GM23338 (cell line): ENCODE results near the gene ARSB. TPM values are rescaled to one million over a fixed set of nuclear protein-coding genes. Genes with fewer than 3 reads are reported as not detected.

ENCODE experiments used
- ATAC-seq: fragments of 200-7000 bp; cut with Tn5 transposase; 3 replicates; pipeline ENCODE4 v1.9.1; 2020
- DNase-seq: peaks from one replicate; pipeline ENCODE4 v3.0.0-alpha.2; 2015; ENCODE audit warnings: low spot score
- H2AFZ ChIP-seq: fragments of 200-600 bp; sonication (generic); 2 replicates; pipeline ENCODE4 v1.8.0; 2016; ENCODE audit warnings: antibody characterized with exemption, mild to moderate bottlenecking, moderate library complexity
- H3F3A ChIP-seq: fragments of 200-600 bp; sonication (generic); replicated peaks from 2 replicates; pipeline ENCODE4 v1.8.0; 2017; ENCODE audit warnings: antibody characterized with exemption, mixed run types, low read depth
- H3K27ac ChIP-seq: fragments of 200-600 bp; sonication (generic); 2 replicates; pipeline ENCODE4 v1.6.1; 2016; ENCODE audit warnings: low read depth
- H3K27me3 ChIP-seq: fragments of 200-600 bp; sonication (generic); 2 replicates; pipeline ENCODE4 v1.8.0; 2016; ENCODE audit warnings: mild to moderate bottlenecking, mixed run types, moderate library complexity; ENCODE audit not compliant: insufficient read depth
- H3K36me3 ChIP-seq: fragments of 200-600 bp; sonication (generic); 2 replicates; pipeline ENCODE4 v1.8.0; 2016; ENCODE audit warnings: mild to moderate bottlenecking; ENCODE audit not compliant: insufficient read depth
- H3K4me1 ChIP-seq: fragments of 200-600 bp; sonication (generic); 2 replicates; pipeline ENCODE4 v1.8.0; 2016; ENCODE audit warnings: mild to moderate bottlenecking, moderate library complexity; ENCODE audit not compliant: insufficient read depth
- H3K4me2 ChIP-seq: fragments of 200-600 bp; sonication (generic); 2 replicates; pipeline ENCODE4 v1.7.1; 2017; ENCODE audit warnings: mixed run types
- H3K4me3 ChIP-seq: fragments of 200-600 bp; sonication (generic); 2 replicates; pipeline ENCODE4 v1.6.1; 2016; ENCODE audit warnings: mixed run types
- H3K79me2 ChIP-seq: fragments of 200-600 bp; sonication (generic); replicated peaks from 2 replicates; pipeline ENCODE4 v1.8.0; 2017; ENCODE audit warnings: mild to moderate bottlenecking; ENCODE audit not compliant: insufficient read depth
- H3K9me2 ChIP-seq: fragments of 200-600 bp; sonication (generic); 2 replicates; pipeline ENCODE4 v1.8.0; 2017; ENCODE audit not compliant: insufficient read depth
- H4K20me1 ChIP-seq: fragments of 200-600 bp; sonication (generic); replicated peaks from 2 replicates; pipeline ENCODE4 v1.8.0; 2017; ENCODE audit warnings: mild to moderate bottlenecking; ENCODE audit not compliant: insufficient read depth
- H3K27ac Mint-ChIP-seq: 2 replicates; pipeline ENCODE4 v1.8.0; 2020; ENCODE audit warnings: inconsistent platforms, mild to moderate bottlenecking, moderate library complexity, mixed read lengths
- H3K27me3 Mint-ChIP-seq: 3 replicates; pipeline ENCODE4 v1.8.0; 2022; ENCODE audit warnings: low read depth, mild to moderate bottlenecking, moderate library complexity, mixed read lengths, inconsistent platforms; ENCODE audit not compliant: insufficient read depth, poor library complexity
- H3K36me3 Mint-ChIP-seq: 3 replicates; pipeline ENCODE4 v1.8.0; 2021; ENCODE audit warnings: low read depth, mild to moderate bottlenecking, inconsistent platforms, moderate library complexity, mixed read lengths
- H3K4me1 Mint-ChIP-seq: 3 replicates; pipeline ENCODE4 v1.8.0; 2020; ENCODE audit warnings: mild to moderate bottlenecking, inconsistent platforms, mixed read lengths
- H3K4me3 Mint-ChIP-seq: 3 replicates; pipeline ENCODE4 v1.8.0; 2021; ENCODE audit warnings: moderate library complexity, mild to moderate bottlenecking, inconsistent platforms, mixed read lengths
- H3K9me3 Mint-ChIP-seq: 3 replicates; pipeline ENCODE4 v1.8.0; 2020; ENCODE audit warnings: moderate library complexity, mild to moderate bottlenecking, inconsistent platforms, mixed read lengths
- CTCF ChIP-seq, 2 experiments: fragments of 200-600 bp in 1 of 2; sonication (generic) in 1 of 2; conservative IDR thresholded peaks; 2 replicates each; pipeline versions ENCODE4 v1.5.1 to v1.6.1; 2016 to 2017; ENCODE audit warnings: antibody characterized with exemption in 2 of 2, low read depth in 2 of 2, mild to moderate bottlenecking in 2 of 2, moderate library complexity in 1 of 2
- ETS1 ChIP-seq: IDR thresholded peaks from 2 replicates; pipeline ENCODE4 v1.6.1; 2016; ENCODE audit warnings: antibody characterized with exemption
- EZH2phosphoT487 ChIP-seq: fragments of 200-600 bp; sonication (generic); IDR thresholded peaks from one replicate; pipeline ENCODE4 v1.8.1; 2018; ENCODE audit warnings: antibody characterized with exemption; ENCODE audit not compliant: unreplicated experiment
- JUNB ChIP-seq: IDR thresholded peaks from one replicate; pipeline ENCODE4 v1.6.1; 2016; ENCODE audit warnings: antibody characterized with exemption; ENCODE audit not compliant: unreplicated experiment
- NANOG ChIP-seq: IDR thresholded peaks from 2 replicates; pipeline ENCODE4 v1.6.1; 2016; ENCODE audit warnings: antibody characterized with exemption, borderline replicate concordance
- POLR2AphosphoS5 ChIP-seq: IDR thresholded peaks from 2 replicates; pipeline ENCODE4 v1.6.1; 2016; ENCODE audit warnings: antibody characterized with exemption, low read depth
- REST ChIP-seq: IDR thresholded peaks from one replicate; pipeline ENCODE4 v1.6.1; 2018; ENCODE audit warnings: antibody characterized with exemption; ENCODE audit not compliant: unreplicated experiment
- STAT1 ChIP-seq: IDR thresholded peaks from one replicate; pipeline ENCODE4 v1.6.1; 2016; ENCODE audit warnings: antibody characterized with exemption; ENCODE audit not compliant: unreplicated experiment
- ZNF114 ChIP-seq: fragments of 250-450 bp; sonication (Bioruptor Pico); IDR thresholded peaks from 2 replicates; pipeline ENCODE4 v1.5.0; 2020; ENCODE audit warnings: mild to moderate bottlenecking, moderate library complexity
- ZNF331 ChIP-seq: fragments of 250-450 bp; sonication (Bioruptor Pico); IDR thresholded peaks from 2 replicates; pipeline ENCODE4 v1.5.0; 2020; ENCODE audit warnings: low read depth, mild to moderate bottlenecking, moderate library complexity
- ZNF462 ChIP-seq: fragments of 250-450 bp; sonication (Bioruptor Pico); IDR thresholded peaks from 2 replicates; pipeline ENCODE4 v1.5.0; 2020; ENCODE audit warnings: mild to moderate bottlenecking, moderate library complexity
- polyA plus RNA-seq: library from polyadenylated mRNA; unstranded; fragments of >200 nt; fragmentation: Nextera tagmentation; extraction: Ambion mirVana; gene quantifications from 2 replicates; pipeline ENCODE4 v1.2.1, GENCODE V29; 2016
- total RNA-seq: library from RNA; depleted of rRNA; stranded (reverse); fragments of >200 nt; shearing (Covaris generic); gene quantifications from 2 replicates; pipeline ENCODE4 v1.2.3, GENCODE V29; 2014

Gene ARSB
- total and polyA plus RNA-seq, 2 experiments from 2014 or later: 7.4 to 24.6 TPM

- TF ChIP-seq STAT1 (no peak), POLR2AphosphoS5 (no peak), ZNF114 (CRISPR knock-in tag) (no peak), REST (no peak), ZNF331 (CRISPR knock-in tag) (no peak), JUNB (no peak)
Observed at GRCh38 chr5:78992146-78992545, 7.0 kb upstream of the ARSB start (continued).

- no peaks in the 10 kb centered on the region for H3K79me2 ChIP-seq
- no peak overlapping the region for H3K27ac Mint-ChIP-seq
- H3K4me3 Mint-ChIP-seq: no peak overlapping the region
- DNase-seq (no peak), ATAC-seq (no peak)
- H3K4me2 ChIP-seq: no peak overlapping the region
- H3K27me3 ChIP-seq: no peaks in the 10 kb centered on the region
- H3K4me1 Mint-ChIP-seq: peaks cover 14% of the 10 kb centered on the region
- peaks cover 3% of the 10 kb centered on the region for H3K27me3 Mint-ChIP-seq
- H3K4me1 ChIP-seq: peaks cover 11% of the 10 kb centered on the region
- H3K9me3 Mint-ChIP-seq: no peaks in the 10 kb centered on the region
- H3K9me2 ChIP-seq: no peaks in the 10 kb centered on the region
- H3F3A ChIP-seq: no peaks in the 10 kb centered on the region
- no peak overlapping the region for H3K27ac ChIP-seq
- H2AFZ ChIP-seq: no peak overlapping the region
- no peaks in the 10 kb centered on the region for H3K36me3 Mint-ChIP-seq
- H4K20me1 ChIP-seq: no peaks in the 10 kb centered on the region
- no peak overlapping the region for H3K4me3 ChIP-seq
- H3K36me3 ChIP-seq: no peaks in the 10 kb centered on the region
- no peak for TF ChIP-seq CTCF (conservative IDR thresholded peaks at IDR 0.05; ENCODE audit: low read depth in 2 of 2)
- TF ChIP-seq EZH2phosphoT487: no peak
- no peak for TF ChIP-seq NANOG
- TF ChIP-seq ZNF462 (CRISPR knock-in tag): no peak
- TF ChIP-seq STAT1: no peak
- no peak for TF ChIP-seq POLR2AphosphoS5
- no peak for TF ChIP-seq ETS1
- TF ChIP-seq ZNF114 (CRISPR knock-in tag): no peak
Observed at GRCh38 chr5:78989080-78989479, 4.0 kb upstream of the ARSB start.
